ENCODE data around the gene XPNPEP1. TPM values are rescaled to one million over a fixed set of nuclear protein-coding genes. Genes with fewer than 3 reads are reported as not detected.

XPNPEP1 gene
- polyA plus RNA-seq, 1 of the 3 experiments (the other 2 are of a cell fraction): 167 TPM

- no peak for TF ChIP-seq ZBTB33 (IDR thresholded peaks at IDR 0.05; ENCODE audit: borderline replicate concordance, low read depth)
Measured at GRCh38 chr10:109862738-109863137, 60.6 kb downstream of the XPNPEP1 start (continued).

DNA sequence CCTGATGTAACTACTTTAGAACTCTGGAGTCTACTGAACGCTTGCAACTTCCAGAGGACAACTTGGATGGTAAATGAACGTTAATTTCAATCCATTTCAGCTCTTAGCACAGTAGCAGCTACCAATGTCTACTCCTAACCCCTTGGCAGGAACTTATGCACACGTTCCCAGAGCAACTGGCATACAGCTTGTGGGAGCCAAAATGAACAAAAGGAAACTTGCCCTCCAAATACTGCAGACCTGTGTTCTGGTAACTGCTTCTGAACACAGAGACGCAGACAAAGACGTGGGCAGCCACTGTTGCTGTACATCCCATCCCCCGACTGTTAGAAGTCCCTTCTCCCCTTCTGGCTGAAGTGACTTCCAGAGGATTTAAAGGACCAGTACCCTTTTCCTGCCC, 61.3 kb downstream of the XPNPEP1 start:
- Histone ChIP-seq H3K79me2 (ENCODE audit: insufficient read depth) (no peaks in the 10 kb centered on the region), H4K20me1 (ENCODE audit: insufficient read depth) (no peaks in the 10 kb centered on the region), H3K4me2 (no peak overlapping the region), H2AFZ (ENCODE audit: low read depth) (no peak overlapping the region), H3K9me2 (no peaks in the 10 kb centered on the region), H3K9ac (no peak overlapping the region), H3K4me1 (ENCODE audit: control insufficient read depth in 1 of 2, insufficient read depth in 2 of 2, low read depth in 1 of 2, low read length in 1 of 2) (no peaks in the 10 kb centered on the region; a peak in 1 of 4 replicates), H3K27ac (ENCODE audit: low read depth in 2 of 2, low read length in 1 of 2) (no peak overlapping the region), H3F3A (replicated peaks; ENCODE audit: insufficient read depth) (no peaks in the 10 kb centered on the region), H3K4me3 (ENCODE audit: low read depth in 2 of 2, low read length in 1 of 2) (no peak overlapping the region), H3K9me3 (no peaks in the 10 kb centered on the region), H3K36me3 (replicated peaks in 1 of 2; ENCODE audit: control insufficient read depth in 1 of 2, insufficient read depth in 2 of 2, low read length in 1 of 2) (peaks cover 31 to 40% of the 10 kb centered on the region in 2 experiments), H3K27me3 (ENCODE audit: insufficient read depth) (no peaks in the 10 kb centered on the region)
- ChIA-PET POLR2A (no interaction called here), CTCF (no interaction called here)
- TF ChIP-seq ZBTB33 (IDR thresholded peaks at IDR 0.05; ENCODE audit: borderline replicate concordance, low read depth) (no peak), CTCF (IDR thresholded peaks at IDR 0.05) (no peak), GABPA (IDR thresholded peaks at IDR 0.05; ENCODE audit: low read depth) (no peak), RCOR1 (IDR thresholded peaks at IDR 0.05; ENCODE audit: low read length) (no peak), MXI1 (IDR thresholded peaks at IDR 0.05; ENCODE audit: low read depth, low read length) (no peak), ELF1 (IDR thresholded peaks at IDR 0.05) (no peak), JUND (IDR thresholded peaks at IDR 0.05) (no peak), TAF1 (IDR thresholded peaks at IDR 0.05; ENCODE audit: borderline replicate concordance, low read depth, low read length) (no peak), IRF3 (IDR thresholded peaks at IDR 0.05; ENCODE audit: low read depth, low read length) (no peak)
- TF ChIP-seq, protein P1, sequence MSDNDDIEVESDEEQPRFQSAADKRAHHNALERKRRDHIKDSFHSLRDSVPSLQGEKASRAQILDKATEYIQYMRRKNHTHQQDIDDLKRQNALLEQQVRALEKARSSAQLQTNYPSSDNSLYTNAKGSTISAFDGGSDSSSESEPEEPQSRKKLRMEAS (IDR thresholded peaks at IDR 0.05; ENCODE audit: low read depth): no peak
- 75% methylated on average over 6 of the region's 6 CpGs for WGBS (ENCODE audit: low lambda C conversion rate)
- no peak for DNase-seq

Measured in SK-N-SH (cell line).